Measurements from ENCODE around the gene EIF4EBP3.
"Not testable (repeated sequence)": the region's sequence is repeated elsewhere in the genome, so short reads cannot be mapped to it uniquely, and the experiment has no call there.

The EIF4EBP3 gene

DNA sequence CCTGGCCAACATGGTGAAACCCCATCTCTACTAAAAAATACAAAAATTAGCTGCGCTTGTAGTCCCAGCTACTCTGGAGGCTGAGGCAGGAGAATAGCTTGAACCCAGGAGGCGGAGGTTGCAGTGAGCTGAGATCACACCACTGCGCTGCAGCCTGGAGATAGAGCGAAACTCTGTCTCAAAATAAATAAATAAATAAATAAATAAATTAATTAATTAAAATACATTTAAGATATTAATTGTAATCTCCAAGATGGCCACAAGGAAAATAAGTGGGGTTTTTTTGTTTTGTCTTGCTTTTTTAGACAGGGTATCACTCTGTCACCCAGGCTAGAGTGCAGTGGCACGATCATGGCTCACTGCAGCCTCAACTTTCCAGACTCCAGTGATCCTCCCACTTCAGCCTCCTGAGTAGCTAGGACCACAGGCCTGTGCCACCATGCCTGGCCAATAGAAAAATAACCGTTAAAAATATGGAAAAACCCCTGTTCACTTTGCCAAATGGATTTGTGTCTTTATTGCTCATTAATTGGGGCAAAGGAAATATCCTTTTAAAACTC, 31.8 kb downstream of the EIF4EBP3 start:
- DNase-seq = not testable (repeated sequence)

DNA sequence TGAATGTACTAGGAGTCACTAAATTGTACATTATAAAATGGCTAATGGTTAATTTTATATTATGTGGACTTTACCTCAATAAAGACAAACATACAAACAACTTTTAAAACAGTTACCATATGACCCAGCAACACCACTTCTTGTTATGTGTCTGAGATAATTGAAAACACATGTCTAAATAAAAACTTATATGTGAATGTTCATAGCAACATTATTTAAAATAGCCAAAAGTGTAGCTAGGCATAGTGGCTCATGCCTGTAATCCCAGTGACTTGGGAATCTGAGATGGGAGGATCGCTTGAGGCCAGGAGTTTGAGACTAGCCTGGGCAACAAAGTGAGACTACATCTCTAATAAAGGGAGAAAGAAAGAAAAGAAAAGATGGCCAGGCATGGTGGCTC, 40.0 kb downstream of the EIF4EBP3 start:
- DNase-seq = no peak

DNA sequence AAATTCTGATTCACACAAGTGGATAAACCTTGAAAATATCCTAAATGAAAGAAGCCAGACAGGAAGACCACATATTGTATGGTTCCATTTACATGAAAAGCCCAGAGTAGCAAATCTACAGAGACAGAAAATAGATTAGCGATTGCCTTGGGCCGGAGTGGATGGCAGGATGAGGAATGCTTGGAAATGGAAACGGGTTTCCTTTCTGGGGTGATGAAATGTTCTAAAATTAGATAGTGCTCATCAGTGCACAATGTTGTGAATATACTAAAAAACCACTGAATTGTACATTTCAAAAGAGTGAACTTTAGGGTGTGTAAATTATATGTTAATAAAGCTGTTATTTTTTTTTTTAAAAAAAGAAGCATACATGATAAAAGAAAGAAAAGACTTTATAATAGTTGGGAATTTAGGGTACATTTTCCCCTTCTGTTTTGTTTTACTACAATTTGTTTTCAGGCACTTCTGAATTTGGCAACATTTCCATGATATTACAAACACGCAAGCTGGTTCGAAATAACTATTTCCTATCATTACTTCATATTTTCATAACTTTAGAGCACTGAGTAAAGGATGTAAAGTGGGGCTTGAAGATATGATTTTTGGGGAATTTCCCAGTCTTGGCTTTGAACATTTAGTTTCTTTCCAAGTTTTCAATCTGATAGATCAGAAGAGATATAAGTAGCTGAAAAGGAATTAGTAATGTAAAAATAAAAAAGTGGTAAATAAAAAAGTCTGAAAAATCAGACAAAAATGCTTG, 41.0 kb downstream of the EIF4EBP3 start:
- DNase-seq = no peak

DNA sequence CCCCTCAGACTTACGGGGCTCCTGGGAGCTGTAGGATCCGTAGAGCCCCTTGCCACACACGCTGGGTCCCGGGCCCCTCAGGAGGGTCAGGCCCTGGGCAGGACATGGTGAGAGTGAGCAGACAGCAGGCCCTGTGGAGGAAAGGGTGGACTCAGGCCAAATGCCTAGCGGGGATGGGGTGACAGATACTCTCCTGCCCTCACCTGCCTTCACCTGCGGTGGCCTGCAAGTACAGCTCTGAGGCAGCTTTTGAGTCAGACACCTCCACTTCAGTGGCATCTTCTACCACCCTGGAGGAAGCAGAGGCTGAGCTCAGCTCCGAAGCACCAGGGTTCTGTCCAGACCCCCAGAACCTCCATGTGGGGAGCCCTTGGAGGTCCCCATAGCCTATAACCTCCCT, 43.4 kb downstream of the EIF4EBP3 start:
- DNase-seq = no peak

DNA sequence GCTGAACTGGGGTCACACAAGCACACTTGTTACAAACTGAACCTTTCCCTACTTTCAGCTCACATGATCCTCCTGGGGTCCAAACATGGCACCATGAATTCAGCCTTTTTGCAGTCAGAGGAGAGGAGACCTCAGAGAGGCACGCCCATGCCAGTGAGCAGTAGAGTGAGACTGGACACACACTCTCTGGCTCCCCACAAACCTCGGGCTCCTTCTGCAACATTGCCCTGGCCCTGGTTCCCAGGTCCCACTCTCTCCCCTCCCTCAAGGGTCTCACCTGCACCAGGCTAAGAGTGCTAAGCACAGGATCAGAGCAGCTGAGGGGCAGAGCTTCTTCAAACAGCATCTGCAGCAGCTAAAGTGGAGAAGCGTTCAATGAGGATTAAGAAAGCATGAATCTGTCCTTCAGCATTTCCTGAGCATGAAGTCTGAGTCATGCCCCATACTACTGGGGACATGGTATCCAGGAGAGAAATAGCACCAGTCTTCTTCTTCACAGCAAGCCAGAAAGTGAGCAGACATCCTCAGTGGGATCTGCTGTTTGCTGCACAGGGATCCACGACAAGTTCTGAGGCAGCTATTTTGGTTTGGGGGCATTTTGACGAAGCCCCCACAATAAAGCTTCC, 44.4 kb downstream of the EIF4EBP3 start:
- DNase-seq = peak in 1 of 2 donors; percentile 36

DNA sequence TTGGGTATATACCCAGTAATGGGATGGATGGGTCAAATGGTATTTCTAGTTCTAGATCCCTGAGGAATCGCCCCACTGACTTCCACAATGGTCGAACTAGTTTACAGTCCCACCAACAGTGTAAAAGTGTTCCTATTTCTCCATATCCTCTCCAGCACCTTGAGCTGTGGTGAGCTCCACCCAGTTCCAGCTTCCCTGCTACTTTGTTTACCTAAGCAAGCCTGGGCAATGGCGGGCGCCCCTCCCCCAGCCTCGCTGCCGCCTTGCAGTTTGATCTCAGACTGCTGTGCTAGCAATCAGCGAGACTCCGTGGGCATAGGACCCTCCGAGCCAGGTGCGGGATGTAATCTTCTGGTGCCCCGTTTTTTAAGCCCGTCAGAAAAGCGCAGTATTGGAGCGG, 45.6 kb downstream of the EIF4EBP3 start:
- DNase-seq = not testable (repeated sequence)

DNA sequence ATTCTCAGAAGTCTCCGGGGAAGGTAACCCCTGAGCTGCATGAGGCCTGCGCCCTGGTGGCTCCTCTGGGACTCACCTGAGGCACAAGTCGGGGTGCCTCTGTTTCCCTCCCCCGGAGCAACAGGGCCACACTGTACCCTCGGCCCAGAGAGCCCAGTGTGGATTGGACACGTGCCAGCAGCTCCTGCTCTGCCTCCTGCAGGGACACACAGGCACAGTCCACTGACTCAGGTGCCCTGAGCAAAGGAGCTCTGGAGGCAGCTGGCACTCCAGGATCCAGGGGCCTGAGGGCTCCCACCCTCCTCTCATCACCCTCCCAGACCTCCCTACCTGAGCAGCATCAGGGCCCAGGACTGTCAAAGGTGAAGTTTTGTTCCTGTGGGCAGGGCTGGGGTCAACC, 46.7 kb downstream of the EIF4EBP3 start:
- no peak for DNase-seq

DNA sequence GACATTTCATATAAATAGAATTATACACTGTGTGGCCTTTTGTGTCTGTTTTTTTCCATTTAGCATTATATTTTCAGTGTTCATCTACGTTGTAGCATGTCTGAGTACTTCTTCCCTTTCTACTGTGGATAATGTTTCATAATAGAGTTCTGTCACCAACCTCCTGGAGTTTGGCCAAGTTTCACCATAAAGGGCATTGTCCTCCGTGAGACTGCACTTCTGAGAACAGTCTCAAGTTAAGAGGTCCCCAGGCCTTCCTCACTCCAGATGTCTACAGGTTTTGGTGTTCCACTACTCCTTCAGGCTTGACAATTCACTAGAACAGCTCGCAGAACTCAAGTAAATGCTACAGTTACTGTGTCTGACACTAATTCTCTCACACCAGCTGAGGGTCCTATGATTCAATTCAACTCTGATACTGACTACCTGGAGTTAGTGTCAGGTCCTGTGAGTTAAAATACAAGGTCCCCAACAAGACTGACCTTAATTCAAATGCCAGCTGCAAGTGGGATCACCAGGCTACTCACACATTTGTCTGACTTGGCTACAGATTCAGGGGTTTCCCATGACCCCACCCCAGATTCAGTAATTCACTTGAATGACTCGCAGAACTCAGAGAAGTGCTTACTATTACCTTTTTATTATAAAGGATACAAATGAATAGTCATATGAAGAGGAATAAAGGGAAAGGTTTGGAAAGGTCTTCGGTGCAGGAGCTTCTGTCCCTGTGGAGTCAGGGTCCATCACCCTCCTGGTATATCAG, 48.3 kb downstream of the EIF4EBP3 start:
- DNase-seq = peak; percentile 42 to 56

DNA sequence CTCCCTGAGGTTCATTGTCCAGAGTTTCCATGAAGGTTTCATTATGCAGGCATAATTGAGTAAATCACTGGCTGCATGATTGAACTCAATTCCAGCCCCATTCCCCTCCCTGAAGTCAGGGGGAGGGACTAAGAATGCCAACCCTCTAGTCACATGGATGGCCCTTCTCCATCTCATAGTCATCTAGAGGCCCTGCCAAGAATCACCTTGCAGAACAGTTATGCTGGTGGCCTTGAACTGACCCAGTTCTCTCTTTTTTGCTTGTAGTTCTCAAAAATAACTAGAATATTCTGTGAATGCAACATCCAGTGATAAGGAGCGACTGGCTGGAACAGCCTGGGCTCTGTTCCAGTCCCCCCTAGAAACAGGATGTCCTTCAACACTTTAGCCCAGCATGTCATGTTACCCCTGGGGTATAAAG, 48.9 kb downstream of the EIF4EBP3 start:
- no peak for DNase-seq

DNA sequence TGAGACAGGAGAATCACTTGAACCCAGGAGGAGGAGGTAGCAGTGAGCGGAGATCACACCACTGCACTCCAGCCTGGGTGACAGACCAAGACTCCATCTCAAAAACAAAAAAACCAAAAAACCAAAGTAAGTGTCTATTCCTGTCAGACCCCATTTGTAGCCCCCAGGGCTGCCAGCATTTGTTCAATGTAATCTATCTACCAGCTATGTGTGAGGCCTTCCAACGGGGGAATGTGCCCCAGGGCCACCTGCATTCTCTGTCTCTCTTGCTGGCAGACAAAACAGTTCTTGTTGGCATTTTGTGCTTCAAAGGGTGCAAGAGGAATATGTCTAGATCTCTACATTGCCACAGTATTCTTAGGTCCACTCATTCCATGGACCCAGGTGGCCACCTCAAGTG, 51.4 kb downstream of the EIF4EBP3 start:
- DNase-seq = no peak
